ENCODE measurements around the gene PROSER2. TPM values are rescaled to one million over a fixed set of nuclear protein-coding genes. Genes with fewer than 3 reads are reported as not detected.

The PROSER2 gene
- total and polyA plus RNA-seq, 2 donors (not counting 3 experiments of a cell fraction or from before 2014, with no cell fraction given) = 5.9 to 22.6 TPM

DNA sequence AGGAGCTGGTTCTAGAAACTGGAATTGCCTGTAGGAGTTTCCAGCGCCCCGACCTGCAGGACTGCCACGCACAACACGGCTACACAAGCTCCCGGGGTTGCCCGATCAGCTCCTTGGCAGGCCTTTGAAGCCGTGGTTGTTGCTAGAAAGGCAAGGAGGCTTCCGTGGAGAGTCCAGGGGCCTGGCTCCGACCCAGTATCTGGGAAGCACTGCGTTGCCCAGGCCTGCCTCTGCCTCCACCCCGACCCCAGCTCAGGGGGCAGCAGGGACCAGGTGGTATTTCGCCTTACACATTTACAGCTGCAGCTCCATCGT is 54.4 kb downstream of the PROSER2 start:
- ChIA-PET POLR2A (no interaction called here), CTCF (no interaction called here)
- DNase-seq (ENCODE audit: low read depth, low spot score) = no peak
- H3K36me3 ChIP-seq (ENCODE audit: control insufficient read depth in 2 of 2, extremely low read depth in 1 of 2, insufficient read depth in 2 of 2, low read length in 2 of 2) = no peaks in the 10 kb centered on the region
- no TSS peak for BruUV-seq (replicated peaks)
- no peaks in the 10 kb centered on the region for H3K9me3 ChIP-seq (replicated peaks; ENCODE audit: control insufficient read depth, insufficient read depth, low read length)
- H3K4me1 ChIP-seq (ENCODE audit: control insufficient read depth, extremely low read depth, insufficient read depth, low read length) = peaks cover 12% of the 10 kb centered on the region
- no peak overlapping the region for H3K4me2 ChIP-seq (ENCODE audit: insufficient read depth, low read length)
- intact Hi-C loops (cut with micrococcal nuclease) = no loop called here
- TF ChIP-seq, protein P1, sequence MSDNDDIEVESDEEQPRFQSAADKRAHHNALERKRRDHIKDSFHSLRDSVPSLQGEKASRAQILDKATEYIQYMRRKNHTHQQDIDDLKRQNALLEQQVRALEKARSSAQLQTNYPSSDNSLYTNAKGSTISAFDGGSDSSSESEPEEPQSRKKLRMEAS (IDR thresholded peaks at IDR 0.05; ENCODE audit: insufficient read depth, insufficient read length) = no peak
- TF ChIP-seq POLR2A (IDR thresholded peaks at IDR 0.05; ENCODE audit: low read depth, low read length) (no peak), EZH2 (IDR thresholded peaks at IDR 0.05; ENCODE audit: borderline replicate concordance, low read depth, low read length, severe bottlenecking) (no peak), MYC (IDR thresholded peaks at IDR 0.05; ENCODE audit: low read depth, low read length) (no peak), FOS (IDR thresholded peaks at IDR 0.05; ENCODE audit: borderline replicate concordance, insufficient read depth, low read length) (no peak), JUN (IDR thresholded peaks at IDR 0.05; ENCODE audit: borderline replicate concordance, insufficient read depth, insufficient read length, low read depth) (no peak), GATA2 (IDR thresholded peaks at IDR 0.05; ENCODE audit: insufficient read depth, insufficient read length, low read depth, low read length) (no peak), POLR2AphosphoS5 (IDR thresholded peaks at IDR 0.05; ENCODE audit: insufficient read depth, low read depth, low read length) (no peak)
- TF ChIP-seq, protein P2, sequence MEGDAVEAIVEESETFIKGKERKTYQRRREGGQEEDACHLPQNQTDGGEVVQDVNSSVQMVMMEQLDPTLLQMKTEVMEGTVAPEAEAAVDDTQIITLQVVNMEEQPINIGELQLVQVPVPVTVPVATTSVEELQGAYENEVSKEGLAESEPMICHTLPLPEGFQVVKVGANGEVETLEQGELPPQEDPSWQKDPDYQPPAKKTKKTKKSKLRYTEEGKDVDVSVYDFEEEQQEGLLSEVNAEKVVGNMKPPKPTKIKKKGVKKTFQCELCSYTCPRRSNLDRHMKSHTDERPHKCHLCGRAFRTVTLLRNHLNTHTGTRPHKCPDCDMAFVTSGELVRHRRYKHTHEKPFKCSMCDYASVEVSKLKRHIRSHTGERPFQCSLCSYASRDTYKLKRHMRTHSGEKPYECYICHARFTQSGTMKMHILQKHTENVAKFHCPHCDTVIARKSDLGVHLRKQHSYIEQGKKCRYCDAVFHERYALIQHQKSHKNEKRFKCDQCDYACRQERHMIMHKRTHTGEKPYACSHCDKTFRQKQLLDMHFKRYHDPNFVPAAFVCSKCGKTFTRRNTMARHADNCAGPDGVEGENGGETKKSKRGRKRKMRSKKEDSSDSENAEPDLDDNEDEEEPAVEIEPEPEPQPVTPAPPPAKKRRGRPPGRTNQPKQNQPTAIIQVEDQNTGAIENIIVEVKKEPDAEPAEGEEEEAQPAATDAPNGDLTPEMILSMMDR (IDR thresholded peaks at IDR 0.05; ENCODE audit: extremely low read depth in 1 of 2, insufficient read depth in 1 of 2, low read depth in 1 of 2, low read length in 2 of 2) = no peak
- H2AFZ ChIP-seq (ENCODE audit: low read depth, low read length) = no peak overlapping the region
- dilution Hi-C loops (cut with MboI; ENCODE audit: extremely low pct_ligation_motif_present, low sequenced_read_pairs) = no loop called here
- FAIRE-seq = no peak
- no peaks in the 10 kb centered on the region for H3K27me3 ChIP-seq (ENCODE audit: control insufficient read depth in 2 of 2, insufficient read depth in 2 of 2, low read length in 2 of 2)
- no peaks in the 10 kb centered on the region for H3K9me1 ChIP-seq (replicated peaks; ENCODE audit: control insufficient read depth, extremely low read depth, insufficient read depth, low read length)
- H3K9ac ChIP-seq (replicated peaks; ENCODE audit: extremely low read depth, insufficient read depth, low read length) = no peak overlapping the region
- no peak overlapping the region for H3K4me3 ChIP-seq (replicated peaks in 1 of 3; ENCODE audit: insufficient read depth in 1 of 3, low read depth in 1 of 3, low read length in 3 of 3)
- no peaks in the 10 kb centered on the region for H3K79me2 ChIP-seq (ENCODE audit: control insufficient read depth, insufficient read depth, low read length)
- H3K27ac ChIP-seq (ENCODE audit: insufficient read depth, low read depth, low read length) = no peak overlapping the region
- no peaks in the 10 kb centered on the region for H4K20me1 ChIP-seq (replicated peaks; ENCODE audit: control insufficient read depth, extremely low read depth, insufficient read depth, low read length)
